ENCODE data around the gene RAB28.

The RAB28 gene

DNA sequence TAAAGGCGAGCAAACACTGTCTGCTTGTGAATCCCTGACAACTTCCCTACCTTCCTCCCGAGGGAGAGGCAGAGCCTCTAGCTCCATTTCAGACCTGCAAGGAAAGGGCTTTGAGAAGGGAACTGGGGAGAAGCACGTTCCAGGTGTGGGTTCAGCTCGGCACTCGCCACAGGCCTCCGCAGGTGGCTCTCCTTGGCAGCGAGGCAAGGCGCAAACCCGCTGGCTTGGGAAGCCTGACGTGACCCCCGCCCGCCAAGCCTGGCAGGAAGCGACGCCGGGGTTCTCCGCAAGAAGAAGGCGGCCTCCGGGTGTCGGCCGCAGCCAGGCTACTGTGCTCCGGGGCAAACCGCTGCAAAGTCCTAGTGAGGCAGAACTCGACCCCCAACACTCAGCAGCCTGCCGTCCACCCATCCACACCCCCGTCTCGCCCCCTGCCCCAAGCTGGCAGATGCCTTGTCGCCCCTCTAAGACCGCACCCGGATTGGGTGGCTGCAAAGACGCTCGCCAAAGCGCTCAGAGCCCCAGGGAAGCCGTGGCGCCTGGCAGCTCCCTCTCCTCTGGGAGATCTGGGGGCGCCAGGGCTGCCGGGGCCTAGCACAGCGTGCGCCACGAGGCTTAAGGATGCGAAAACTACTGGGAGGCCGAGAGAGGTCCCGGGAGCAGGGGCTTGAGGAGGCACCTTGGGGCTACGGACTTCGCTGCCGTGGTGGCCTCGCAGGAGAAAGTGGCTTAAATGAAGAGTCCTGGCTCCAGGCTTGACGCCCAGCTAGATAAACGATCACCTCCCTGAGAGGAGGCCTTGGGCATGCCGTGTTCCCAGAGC is 38.4 kb upstream of the RAB28 start:
- H3K27ac ChIP-seq, result no peak overlapping the region
- TF ChIP-seq, protein P1, sequence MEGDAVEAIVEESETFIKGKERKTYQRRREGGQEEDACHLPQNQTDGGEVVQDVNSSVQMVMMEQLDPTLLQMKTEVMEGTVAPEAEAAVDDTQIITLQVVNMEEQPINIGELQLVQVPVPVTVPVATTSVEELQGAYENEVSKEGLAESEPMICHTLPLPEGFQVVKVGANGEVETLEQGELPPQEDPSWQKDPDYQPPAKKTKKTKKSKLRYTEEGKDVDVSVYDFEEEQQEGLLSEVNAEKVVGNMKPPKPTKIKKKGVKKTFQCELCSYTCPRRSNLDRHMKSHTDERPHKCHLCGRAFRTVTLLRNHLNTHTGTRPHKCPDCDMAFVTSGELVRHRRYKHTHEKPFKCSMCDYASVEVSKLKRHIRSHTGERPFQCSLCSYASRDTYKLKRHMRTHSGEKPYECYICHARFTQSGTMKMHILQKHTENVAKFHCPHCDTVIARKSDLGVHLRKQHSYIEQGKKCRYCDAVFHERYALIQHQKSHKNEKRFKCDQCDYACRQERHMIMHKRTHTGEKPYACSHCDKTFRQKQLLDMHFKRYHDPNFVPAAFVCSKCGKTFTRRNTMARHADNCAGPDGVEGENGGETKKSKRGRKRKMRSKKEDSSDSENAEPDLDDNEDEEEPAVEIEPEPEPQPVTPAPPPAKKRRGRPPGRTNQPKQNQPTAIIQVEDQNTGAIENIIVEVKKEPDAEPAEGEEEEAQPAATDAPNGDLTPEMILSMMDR (conservative IDR thresholded peaks at IDR 0.05), result no peak
- TF ChIP-seq ZFX (IDR thresholded peaks at IDR 0.05), result no peak

DNA sequence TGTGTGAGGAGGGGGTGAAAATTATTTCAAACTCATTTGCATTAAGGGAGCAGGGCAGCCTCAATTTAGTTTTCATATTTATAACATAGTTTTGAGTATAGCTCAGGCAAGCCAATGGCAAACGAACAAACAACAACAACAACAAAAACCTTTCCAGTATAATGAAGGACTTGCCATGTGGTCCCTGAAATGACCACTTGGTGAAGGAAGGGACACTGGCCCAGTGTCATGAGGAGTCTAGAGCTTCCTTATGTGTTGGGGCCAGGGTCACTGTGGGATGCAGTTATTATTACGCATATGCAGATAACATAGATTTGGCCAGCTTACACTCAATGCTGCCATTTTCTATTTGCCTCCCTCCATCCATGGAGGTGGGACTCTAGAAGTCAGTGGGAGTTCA is 36.9 kb upstream of the RAB28 start:
- H3K27ac ChIP-seq, result no peak overlapping the region

GRCh38 chr4:13516315-13516860 is 32.2 kb upstream of the RAB28 start:
- H3K27ac ChIP-seq, result no peak overlapping the region
- no peak for TF ChIP-seq ZFX (IDR thresholded peaks at IDR 0.05)
- TF ChIP-seq, protein P1 (conservative IDR thresholded peaks at IDR 0.05), result no peak

More for the DNA sequence above, 36.9 kb upstream of the RAB28 start:
- TF ChIP-seq, protein P1 (conservative IDR thresholded peaks at IDR 0.05), result no peak
- TF ChIP-seq ZFX (IDR thresholded peaks at IDR 0.05), result no peak

DNA sequence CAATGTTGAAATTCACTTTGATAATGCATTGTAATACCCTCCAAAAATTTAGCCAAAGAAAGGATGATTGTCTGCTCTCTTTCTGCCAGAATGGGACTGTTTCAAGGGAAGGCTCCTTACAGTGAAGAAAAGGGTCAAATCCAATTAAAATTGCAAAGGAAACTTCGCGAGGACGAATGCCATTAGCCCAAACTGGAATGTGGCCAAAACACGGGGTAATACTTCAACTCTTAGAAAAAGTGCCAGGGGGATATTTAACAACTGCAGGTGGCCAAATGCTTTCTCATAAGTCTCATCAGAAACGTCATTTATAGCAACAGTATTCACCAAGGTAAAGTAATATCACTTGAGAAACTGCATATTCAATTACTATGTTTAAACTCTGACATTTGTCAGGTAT is 31.1 kb upstream of the RAB28 start:
- no peak for TF ChIP-seq ZFX (IDR thresholded peaks at IDR 0.05)
- TF ChIP-seq, protein P1 (conservative IDR thresholded peaks at IDR 0.05), result no peak
- H3K27ac ChIP-seq, result no peak overlapping the region

GRCh38 chr4:13514722-13515121 is 30.6 kb upstream of the RAB28 start:
- no peak overlapping the region for H3K27ac ChIP-seq
- no peak for TF ChIP-seq ZFX (IDR thresholded peaks at IDR 0.05)
- TF ChIP-seq, protein P1 (conservative IDR thresholded peaks at IDR 0.05), result no peak

GRCh38 chr4:13511101-13511500 is 27.0 kb upstream of the RAB28 start:
- no peak overlapping the region for H3K27ac ChIP-seq
- TF ChIP-seq, protein P1 (conservative IDR thresholded peaks at IDR 0.05), result no peak
- TF ChIP-seq ZFX (IDR thresholded peaks at IDR 0.05), result no peak

DNA sequence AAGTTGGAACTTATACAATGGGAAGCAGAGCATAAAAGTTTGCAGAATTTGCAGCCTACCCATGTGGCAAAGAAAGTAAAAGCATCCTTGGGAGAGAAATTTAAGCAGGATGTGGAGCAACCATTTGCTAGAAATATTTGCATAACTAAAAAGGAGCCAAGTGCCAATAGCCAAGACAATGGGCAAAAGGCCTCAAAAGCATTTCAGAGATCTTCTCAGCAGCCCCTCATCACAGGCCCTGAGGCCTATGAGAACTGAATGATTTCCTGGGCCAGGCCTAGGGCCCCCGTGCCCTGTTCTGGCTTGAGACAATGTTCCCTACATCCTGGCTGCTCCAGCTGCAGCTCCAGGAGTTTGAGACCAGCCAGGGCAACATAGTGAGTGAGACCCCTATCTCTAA is 25.3 kb upstream of the RAB28 start:
- TF ChIP-seq, protein P1 (conservative IDR thresholded peaks at IDR 0.05), result no peak
- TF ChIP-seq ZFX (IDR thresholded peaks at IDR 0.05), result no peak
- H3K27ac ChIP-seq, result no peak overlapping the region

All from C4-2B (cell line).